Osteocyte (in vitro differentiated cells): ENCODE results near the gene DDX10. TPM values are rescaled to one million over a fixed set of nuclear protein-coding genes. Genes with fewer than 3 reads are reported as not detected.

Experiments used
- DNase-seq: peaks from one replicate; pipeline ENCODE4 v3.0.0; 2021; ENCODE audit warnings: mixed read lengths; ENCODE audit not compliant: unreplicated experiment; ENCODE audit errors: extremely low spot score
- H3K27ac Mint-ChIP-seq: one replicate; pipeline ENCODE4 v1.8.0; 2021; ENCODE audit warnings: mild to moderate bottlenecking, mixed read lengths; ENCODE audit not compliant: unreplicated experiment
- H3K27me3 Mint-ChIP-seq: one replicate; pipeline ENCODE4 v1.8.0; 2021; ENCODE audit warnings: mixed read lengths; ENCODE audit not compliant: unreplicated experiment
- H3K36me3 Mint-ChIP-seq: one replicate; pipeline ENCODE4 v1.8.0; 2021; ENCODE audit warnings: mixed read lengths; ENCODE audit not compliant: unreplicated experiment
- H3K4me1 Mint-ChIP-seq: one replicate; pipeline ENCODE4 v1.8.0; 2021; ENCODE audit warnings: mixed read lengths; ENCODE audit not compliant: unreplicated experiment
- H3K4me3 Mint-ChIP-seq: one replicate; pipeline ENCODE4 v1.8.0; 2021; ENCODE audit warnings: mild to moderate bottlenecking, moderate library complexity, mixed read lengths; ENCODE audit not compliant: unreplicated experiment
- H3K9me3 Mint-ChIP-seq: one replicate; pipeline ENCODE4 v1.8.0; 2021; ENCODE audit warnings: mixed read lengths; ENCODE audit not compliant: unreplicated experiment
- total RNA-seq: library from RNA; stranded (reverse); gene quantifications from 2 replicates; pipeline ENCODE4 v1.2.1, GENCODE V29; 2021
- TF ChIP-seq, protein P1 (sequence below): fragments of 200-600 bp; sonication (generic); IDR thresholded peaks from 2 replicates; pipeline ENCODE4 v1.5.0; 2021; ENCODE audit warnings: antibody characterized with exemption, mild to moderate bottlenecking, moderate library complexity

DDX10 gene
- total RNA-seq, 1 donor from 2014 or later: 34.6 TPM

- DNase-seq: no peak
- no peaks in the 10 kb centered on the region for H3K36me3 Mint-ChIP-seq
- H3K27ac Mint-ChIP-seq: peak overlapping the region; percentile 52
- no peaks in the 10 kb centered on the region for H3K27me3 Mint-ChIP-seq
- H3K4me3 Mint-ChIP-seq: no peak overlapping the region
- peaks cover 47% of the 10 kb centered on the region for H3K4me1 Mint-ChIP-seq
- TF ChIP-seq, protein P1, sequence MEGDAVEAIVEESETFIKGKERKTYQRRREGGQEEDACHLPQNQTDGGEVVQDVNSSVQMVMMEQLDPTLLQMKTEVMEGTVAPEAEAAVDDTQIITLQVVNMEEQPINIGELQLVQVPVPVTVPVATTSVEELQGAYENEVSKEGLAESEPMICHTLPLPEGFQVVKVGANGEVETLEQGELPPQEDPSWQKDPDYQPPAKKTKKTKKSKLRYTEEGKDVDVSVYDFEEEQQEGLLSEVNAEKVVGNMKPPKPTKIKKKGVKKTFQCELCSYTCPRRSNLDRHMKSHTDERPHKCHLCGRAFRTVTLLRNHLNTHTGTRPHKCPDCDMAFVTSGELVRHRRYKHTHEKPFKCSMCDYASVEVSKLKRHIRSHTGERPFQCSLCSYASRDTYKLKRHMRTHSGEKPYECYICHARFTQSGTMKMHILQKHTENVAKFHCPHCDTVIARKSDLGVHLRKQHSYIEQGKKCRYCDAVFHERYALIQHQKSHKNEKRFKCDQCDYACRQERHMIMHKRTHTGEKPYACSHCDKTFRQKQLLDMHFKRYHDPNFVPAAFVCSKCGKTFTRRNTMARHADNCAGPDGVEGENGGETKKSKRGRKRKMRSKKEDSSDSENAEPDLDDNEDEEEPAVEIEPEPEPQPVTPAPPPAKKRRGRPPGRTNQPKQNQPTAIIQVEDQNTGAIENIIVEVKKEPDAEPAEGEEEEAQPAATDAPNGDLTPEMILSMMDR: no peak
- no peaks in the 10 kb centered on the region for H3K9me3 Mint-ChIP-seq
Measured at GRCh38 chr11:108960501-108960900, 295.6 kb downstream of the DDX10 start.

GRCh38 chr11:108961095-108961494 lies 296.2 kb downstream of the DDX10 start:
- Mint-ChIP-seq H3K9me3 (no peaks in the 10 kb centered on the region), H3K4me3 (no peak overlapping the region), H3K4me1 (peaks cover 47% of the 10 kb centered on the region), H3K27me3 (no peaks in the 10 kb centered on the region), H3K36me3 (no peaks in the 10 kb centered on the region), H3K27ac (peak overlapping the region; percentile 8)
- DNase-seq: no peak
- TF ChIP-seq, protein P1: no peak

DNA sequence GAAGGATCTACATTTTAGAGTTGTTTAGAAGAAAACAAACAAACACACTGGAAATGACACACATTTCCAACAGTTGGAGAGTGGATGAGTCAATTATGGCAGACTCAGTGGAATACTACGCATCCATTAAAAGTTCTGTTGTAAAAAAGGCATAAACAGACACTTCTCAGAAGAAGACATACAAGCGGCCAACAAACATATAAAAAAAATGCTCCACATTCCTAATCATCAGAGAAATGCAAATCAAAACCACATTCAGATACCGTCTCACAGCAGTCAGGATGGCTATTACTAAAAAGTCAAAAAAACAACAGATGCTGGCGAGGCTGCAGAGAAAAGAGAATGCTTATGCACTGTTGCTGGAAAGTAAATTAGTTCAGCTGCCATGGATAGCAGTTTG lies 298.2 kb downstream of the DDX10 start:
- Mint-ChIP-seq H3K36me3 (no peaks in the 10 kb centered on the region), H3K4me1 (peaks cover 40% of the 10 kb centered on the region), H3K27ac (no peak overlapping the region), H3K4me3 (no peak overlapping the region), H3K27me3 (no peaks in the 10 kb centered on the region), H3K9me3 (no peaks in the 10 kb centered on the region)
- no peak for DNase-seq
- TF ChIP-seq, protein P1: no peak

- DNase-seq: no peak
- no peaks in the 10 kb centered on the region for H3K9me3 Mint-ChIP-seq
- H3K36me3 Mint-ChIP-seq: no peaks in the 10 kb centered on the region
- no peaks in the 10 kb centered on the region for H3K27me3 Mint-ChIP-seq
- H3K27ac Mint-ChIP-seq: no peak overlapping the region
- TF ChIP-seq, protein P1: no peak
- H3K4me1 Mint-ChIP-seq: peaks cover 17% of the 10 kb centered on the region
- H3K4me3 Mint-ChIP-seq: no peak overlapping the region
Measured at GRCh38 chr11:108965306-108966001, 300.6 kb downstream of the DDX10 start.

DNA sequence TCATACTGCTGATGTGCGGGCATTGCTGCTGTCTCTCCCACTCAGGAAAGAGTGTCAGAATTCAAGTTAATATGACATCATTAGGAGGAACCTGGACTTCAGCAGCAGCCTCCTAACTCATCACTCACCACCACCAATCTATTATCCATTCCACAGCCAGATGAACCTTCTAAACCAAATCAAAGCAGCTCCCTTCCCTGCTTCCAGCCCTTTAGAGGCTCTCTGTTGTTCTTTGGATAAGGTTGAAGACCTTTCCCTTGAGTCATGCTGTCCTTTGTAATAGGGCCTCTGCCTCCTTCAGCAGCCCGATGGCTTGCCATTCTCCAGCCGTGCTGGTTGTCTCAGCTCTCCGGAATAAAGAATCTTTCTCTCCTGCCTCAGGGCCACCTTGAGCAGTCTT lies 301.3 kb downstream of the DDX10 start:
- peaks cover 9% of the 10 kb centered on the region for H3K4me1 Mint-ChIP-seq
- H3K4me3 Mint-ChIP-seq: no peak overlapping the region
- H3K27ac Mint-ChIP-seq: no peak overlapping the region
- no peaks in the 10 kb centered on the region for H3K9me3 Mint-ChIP-seq
- DNase-seq: no peak
- TF ChIP-seq, protein P1: no peak
- H3K36me3 Mint-ChIP-seq: no peaks in the 10 kb centered on the region
- no peaks in the 10 kb centered on the region for H3K27me3 Mint-ChIP-seq
